Ovary (tissue), 3 donors: ENCODE measurements around the gene ATP1A2.

Experiments used
- CTCF ChIP-seq, 3 donors: fragments of 450-650 bp in 2 of 3; fragments of 200-600 bp in 1 of 3; IDR thresholded peaks; one replicate each; pipeline versions ENCODE4 v1.5.1 to v1.8.0; 2016 to 2022; ENCODE audit warnings: antibody characterized with exemption in 3 of 3, mild to moderate bottlenecking in 1 of 3
- EP300 ChIP-seq: sonication (generic); formaldehyde crosslinking; IDR thresholded peaks from one replicate; pipeline ENCODE4 v1.6.1; 2017; ENCODE audit warnings: antibody characterized with exemption
- POLR2A ChIP-seq: fragments of 450-650 bp; IDR thresholded peaks from one replicate; pipeline ENCODE4 v1.6.1; 2017; ENCODE audit warnings: antibody characterized with exemption, mild to moderate bottlenecking, moderate library complexity
- donor health status: DM: no; HTN: no; CAD: no.

- TF ChIP-seq CTCF (IDR thresholded peaks at IDR 0.05): no peak
- no peak for TF ChIP-seq POLR2A
- TF ChIP-seq EP300: no peak
Observed at GRCh38 chr1:160177667-160178066, 62.1 kb downstream of the ATP1A2 start.
